Activated T-helper 1 cell treated with anti-CD3 and anti-CD28 coated beads, Interleukin-2, amount 50 U/mL, for 16 hours (primary cell): ENCODE results near the gene SPHKAP.
"Not testable (repeated sequence)": the region's sequence is repeated elsewhere in the genome, so short reads cannot be mapped to it uniquely, and the experiment has no call there.

Source experiments
- DNase-seq, 2 donors: peaks; one replicate each; pipeline ENCODE4 v3.0.0-alpha.2; 2020; ENCODE audit warnings: low read depth in 1 of 2, low spot score in 1 of 2

Gene SPHKAP

DNA sequence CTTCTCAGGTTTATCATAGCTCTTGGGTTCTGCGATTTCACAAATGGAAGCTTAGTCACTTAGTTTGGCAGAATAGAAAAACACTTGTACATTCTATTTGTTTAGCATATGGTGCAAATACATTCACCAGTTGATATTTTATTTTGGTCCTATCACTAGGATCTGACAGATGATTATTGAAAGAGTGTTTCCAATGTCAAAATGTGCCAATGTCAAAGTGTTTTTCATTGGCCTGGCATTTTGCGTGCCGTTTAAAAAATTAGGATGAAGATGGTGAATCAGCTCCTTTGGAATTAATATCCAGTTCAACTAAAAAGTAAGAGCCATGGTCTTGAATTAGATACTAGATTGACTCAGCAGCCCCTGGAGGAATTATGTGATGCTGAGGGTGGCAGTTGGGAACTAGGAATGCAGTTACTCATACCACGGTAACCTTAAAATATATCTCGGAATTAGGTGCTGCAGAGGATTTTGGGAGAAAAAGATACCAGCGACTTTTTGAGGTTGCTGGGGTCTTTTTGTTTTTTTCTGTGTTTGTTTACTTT, 87.0 kb downstream of the SPHKAP start:
- DNase-seq = no peak

DNA sequence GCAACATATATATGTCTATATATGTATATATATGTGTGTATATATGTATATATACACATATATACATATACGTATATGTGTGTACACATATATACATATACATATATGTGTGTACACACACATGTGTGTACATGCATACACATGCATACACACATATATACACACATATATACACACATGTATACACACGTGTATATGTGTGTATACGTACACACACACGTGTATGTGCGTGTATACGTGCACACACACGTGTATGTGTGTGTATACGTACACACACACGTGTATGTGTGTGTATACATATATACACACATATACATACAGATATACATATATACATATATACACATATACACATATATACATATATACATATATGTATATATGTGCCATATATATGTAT, 89.4 kb downstream of the SPHKAP start:
- DNase-seq = no peak

DNA sequence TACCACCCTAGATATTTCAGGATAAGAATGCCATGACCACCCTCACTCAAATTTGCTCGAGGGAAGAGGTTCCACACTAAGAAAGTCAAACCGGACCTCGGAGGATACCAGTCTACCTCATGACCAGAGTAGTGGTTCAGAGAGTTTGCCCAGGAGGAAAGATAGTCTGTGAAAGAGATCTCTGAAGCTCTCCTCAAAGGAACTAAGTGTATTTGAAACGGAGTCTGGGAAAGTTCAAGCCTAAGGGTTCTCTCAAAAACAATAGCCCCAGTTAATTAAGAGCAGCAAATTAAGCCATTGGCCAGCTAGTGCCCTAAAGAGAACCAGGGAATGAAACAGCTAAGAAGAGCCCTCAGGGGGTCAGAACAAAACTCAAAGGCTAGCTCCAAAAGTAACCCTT, 94.9 kb downstream of the SPHKAP start:
- no peak for DNase-seq

DNA sequence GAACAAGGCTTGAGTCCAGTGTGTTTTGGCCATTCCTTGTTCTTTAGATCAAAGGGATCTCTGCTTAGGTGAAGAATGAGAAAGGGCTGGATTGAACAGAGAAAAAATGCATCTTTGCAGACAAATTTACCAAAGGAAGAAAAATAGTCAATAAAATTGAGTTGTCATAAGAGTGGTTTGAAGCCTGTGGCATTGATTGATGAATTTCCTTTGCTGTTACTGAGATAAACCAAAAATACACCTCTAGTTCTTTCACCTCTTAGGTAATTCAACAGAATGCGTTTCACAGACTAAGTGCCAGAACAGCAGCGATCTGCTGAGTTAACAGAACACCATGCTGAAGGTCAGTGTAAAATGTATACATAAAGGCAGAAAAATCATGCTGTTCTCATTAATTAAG, 96.8 kb downstream of the SPHKAP start:
- no peak for DNase-seq

DNA sequence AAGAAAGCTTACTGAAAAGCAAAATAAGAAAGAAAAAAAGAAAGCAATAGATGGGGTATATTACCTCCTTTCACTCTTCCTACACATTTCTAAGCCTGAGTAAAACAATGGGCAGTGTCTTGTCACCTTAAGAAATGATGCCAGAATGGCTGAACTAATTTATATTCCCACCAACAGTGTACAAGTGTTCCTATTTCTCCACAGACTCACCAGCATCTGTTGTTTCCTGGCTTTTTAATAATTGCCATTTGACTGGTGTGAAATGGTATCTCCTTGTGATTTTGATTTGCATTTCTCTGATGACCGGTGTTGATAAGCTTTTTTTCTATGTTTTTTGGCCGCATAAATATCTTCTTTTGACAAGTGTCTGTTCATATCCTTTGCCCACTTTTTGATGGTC, 98.4 kb downstream of the SPHKAP start:
- DNase-seq = no peak

- DNase-seq = no peak
Observed at GRCh38 chr2:228082571-228082970, 98.9 kb downstream of the SPHKAP start.

- DNase-seq = no peak
Observed at GRCh38 chr2:228079194-228079593, 102.3 kb downstream of the SPHKAP start.

DNA sequence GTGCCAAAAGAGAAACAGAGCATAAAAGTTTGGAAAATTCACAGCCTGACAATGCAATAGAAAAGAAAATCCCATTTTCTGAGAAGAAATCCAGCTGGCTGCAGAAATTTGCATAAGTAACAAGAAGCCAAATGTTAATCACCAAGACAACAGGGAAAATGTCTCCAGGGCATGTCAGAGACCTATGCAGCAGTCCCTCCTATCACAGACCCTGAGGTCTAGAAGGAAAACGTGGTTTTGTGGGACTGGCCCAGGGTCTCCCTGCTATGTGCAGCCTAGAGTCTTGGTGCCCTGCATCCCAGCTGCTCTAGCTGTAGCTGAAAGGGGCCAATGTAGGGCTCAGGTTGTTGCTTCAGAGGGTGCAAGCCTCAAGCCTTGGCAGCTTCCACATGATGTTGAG, 104.8 kb downstream of the SPHKAP start:
- DNase-seq = not testable (repeated sequence)

DNA sequence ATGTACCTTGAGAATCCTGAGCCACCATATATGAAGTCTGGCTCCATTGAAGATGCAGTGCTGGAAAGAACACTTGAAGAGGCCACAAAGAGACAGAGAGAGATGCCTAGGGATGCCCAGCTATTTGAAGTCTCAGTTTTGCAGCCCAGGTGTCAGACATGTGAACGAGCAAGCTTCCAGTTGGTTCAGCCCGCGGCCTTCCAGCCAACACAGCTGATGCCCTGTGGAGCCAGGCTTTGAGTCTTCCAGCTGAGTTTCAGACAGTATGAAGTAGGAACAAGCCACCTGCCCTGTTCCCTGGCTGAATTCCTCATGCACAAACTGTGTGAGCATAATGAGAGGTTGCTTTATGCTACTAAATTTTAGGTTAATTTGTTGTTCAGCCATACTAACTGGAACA, 108.8 kb downstream of the SPHKAP start:
- no peak for DNase-seq

- no peak for DNase-seq
Observed at GRCh38 chr2:228067309-228067708, 114.2 kb downstream of the SPHKAP start.

GRCh38 chr2:228066126-228066798, 115.2 kb downstream of the SPHKAP start:
- DNase-seq = no peak

DNA sequence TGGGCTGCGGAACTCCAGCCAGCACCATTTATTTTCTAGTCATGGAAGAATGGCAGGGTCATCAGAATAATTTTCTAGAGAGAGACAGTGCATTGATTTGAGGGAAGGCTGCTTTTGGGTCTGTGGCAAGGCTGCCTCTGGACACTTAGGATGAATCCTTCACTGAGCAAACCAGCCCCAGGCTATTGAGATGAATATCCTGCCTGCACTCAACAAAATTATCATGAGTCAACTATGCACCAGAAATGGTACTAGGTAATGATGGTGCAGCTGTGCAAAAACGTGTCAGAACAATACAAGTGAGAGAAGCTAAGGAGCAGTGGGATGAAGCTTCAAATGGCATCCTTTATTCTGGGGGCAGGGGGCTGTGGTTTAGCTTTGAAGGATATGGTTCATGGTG, 115.8 kb downstream of the SPHKAP start:
- DNase-seq = no peak

GRCh38 chr2:228064796-228065315, 116.6 kb downstream of the SPHKAP start:
- no peak for DNase-seq

DNA sequence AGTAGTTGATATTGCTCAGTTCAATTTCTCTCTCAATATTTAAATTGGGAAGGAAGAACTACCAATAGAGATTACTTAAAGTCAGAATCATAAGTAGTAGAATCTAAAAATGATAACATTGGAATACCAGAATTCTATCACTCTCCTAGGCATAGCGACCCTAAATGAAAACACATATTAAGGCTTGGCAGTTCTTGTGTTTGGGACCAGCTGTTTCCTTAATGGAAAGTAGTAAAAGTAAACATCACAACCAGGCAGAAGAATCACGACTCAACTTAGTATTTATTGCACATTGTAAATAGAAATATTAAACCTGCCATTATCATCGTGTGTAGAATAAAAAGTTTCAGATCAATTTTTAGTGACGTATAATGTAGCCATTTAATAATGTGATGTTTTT, 117.5 kb downstream of the SPHKAP start:
- DNase-seq = no peak

GRCh38 chr2:228063558-228063957, 117.9 kb downstream of the SPHKAP start:
- no peak for DNase-seq

DNA sequence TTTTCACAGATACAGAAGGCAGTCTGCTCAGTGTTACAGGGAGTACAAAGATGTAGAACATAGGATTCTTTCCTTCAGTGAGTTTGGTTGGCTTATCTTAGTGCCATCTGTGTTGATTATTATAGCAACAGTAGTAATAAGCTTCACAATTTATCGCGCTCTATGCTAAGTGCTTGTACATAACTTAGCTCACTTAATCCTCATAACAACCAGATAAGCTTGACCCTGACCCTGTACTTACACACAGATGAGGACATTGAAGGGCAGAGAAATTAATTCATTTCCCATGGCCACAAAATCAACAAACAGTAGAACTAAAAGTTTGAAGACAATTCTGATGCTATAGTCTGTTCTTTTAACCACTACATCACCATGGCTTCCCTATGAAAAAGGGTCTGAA, 121.8 kb downstream of the SPHKAP start:
- no peak for DNase-seq

DNA sequence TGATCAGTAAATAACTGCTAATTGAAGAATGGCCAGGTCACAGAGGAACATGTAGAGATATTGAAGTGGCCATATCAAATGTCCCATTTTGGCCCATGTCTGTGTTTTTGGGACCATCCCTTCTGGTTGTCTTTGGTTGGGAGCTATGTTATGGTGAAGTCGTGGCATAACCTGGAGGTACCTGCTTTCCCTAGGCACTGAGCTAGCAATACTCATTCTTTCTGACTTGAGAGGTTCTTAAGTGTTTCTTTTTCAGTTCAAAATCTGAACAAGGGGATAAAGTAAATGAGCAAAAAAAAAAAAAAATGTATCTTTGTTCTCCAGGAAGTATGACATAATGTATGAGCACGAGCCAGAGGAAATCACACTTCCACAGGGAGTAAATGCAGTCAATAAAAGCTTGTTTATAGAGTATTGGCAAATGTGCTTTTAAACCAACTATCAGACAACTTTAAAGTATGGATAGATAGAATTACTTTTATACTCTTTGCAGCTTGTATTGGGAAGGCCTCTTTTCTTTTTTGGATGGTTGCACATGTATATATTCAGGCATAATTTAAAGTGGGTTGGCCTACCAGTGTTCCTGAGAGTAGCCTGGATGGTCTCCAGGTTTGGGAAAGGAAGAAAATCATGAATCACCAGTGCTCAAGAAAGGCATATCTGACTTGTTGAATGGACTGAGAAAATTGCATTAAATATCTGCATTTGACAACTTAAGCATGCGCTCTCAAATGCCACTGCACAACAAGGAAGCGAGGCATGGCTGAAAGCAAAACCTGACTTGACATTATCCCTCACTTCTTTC, 125.0 kb downstream of the SPHKAP start:
- DNase-seq = no peak

DNA sequence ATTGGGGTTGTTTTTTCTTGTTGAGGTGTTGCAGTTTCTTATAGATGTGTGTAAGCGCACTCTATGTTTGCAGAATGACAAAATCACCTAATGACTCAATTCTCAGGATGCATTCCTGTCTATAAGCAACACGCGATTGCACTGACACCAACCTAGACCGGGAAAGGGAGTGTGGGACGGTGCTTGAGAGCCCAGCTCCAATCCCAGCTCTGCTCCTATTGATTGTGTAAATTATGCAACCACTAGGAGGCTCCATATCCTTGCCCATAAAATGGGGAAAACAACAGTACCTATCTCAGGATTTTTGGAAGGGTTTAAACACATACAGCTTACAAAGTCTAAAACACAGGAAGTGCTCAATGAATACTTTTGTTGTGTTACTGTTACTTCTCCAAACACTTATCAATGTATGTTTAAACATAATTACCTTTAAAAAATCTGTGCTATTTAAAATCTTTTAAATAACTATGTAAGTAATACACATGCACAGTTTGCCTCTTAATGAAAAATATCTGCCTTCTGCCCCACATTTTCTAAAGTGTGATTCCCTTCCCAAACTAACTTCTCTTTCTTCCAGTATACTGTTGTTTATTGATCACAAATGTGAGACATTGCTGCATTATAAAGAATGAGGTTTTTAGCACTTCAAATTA, 132.5 kb downstream of the SPHKAP start:
- no peak for DNase-seq

DNA sequence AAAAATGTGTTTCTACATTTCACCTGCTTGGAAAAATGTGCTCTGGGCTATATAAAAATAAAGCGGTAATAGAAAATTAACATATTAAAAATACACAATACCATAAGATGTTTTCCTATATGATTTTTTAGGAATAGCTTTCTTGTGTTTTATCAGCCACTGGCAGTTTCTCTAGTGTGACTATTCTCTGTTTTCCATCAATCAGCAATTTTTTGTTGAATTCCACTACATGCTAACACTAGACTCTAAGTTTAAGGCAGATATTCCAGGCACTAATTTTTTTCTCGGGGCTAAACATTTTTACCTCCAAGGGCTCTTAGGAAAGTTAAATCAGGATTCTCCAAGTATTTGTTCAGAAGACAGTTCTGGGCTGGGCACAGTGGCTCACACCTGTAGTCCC, 140.5 kb downstream of the SPHKAP start:
- no peak for DNase-seq

DNA sequence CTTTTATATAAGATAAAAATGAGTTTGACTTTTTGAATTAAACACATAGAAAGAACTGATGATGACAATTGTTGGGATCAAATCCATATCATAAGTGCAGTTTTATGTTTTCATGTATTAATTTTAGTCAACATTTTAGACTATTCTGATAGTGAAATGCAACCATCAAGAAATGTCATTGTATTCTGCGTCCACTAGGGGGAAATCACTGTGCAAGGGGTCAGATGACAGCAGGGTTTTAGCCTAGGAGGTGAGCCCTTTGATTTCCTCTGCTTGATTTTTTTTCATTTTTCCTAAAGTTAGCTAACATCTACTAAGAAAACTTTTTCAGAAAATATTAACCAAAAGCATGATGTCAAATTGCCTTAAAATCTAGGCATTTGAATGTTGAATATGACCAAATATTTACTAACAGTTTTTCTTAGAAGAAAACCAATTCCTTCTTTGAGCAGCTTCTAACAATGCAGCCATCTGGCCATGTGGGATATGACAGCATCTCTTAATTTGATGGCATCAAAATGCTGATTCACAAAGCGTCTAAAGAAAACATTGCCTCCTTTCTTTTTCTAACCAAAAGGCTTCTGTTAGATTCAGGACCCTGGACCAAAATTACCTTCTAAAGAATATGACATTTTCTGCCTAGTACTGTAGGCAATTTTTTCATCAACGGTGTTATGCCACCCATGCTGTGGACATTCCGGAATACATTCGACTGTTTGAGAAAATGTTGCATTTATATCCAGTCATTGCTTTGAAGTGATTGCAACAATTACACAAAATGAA, 141.5 kb downstream of the SPHKAP start:
- no peak for DNase-seq

DNA sequence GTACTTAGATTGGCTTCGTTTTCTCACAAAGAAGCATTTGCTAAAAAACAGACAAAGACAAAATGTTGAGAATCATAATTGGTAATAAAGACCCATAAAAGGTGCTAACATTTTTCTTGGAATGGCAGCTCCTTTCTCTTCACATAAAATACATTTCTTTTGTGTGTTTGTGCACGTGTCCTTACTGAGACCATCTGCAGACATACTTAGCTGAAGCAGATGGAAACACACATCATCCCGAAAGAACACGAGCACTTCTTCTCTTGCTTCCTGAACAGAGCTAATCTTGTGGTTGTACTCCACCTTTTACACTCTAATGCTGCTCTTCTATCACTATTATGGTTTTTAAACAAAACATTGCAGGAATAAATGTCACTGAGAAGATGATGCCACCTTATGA, 142.5 kb downstream of the SPHKAP start:
- DNase-seq = no peak
